ENCODE measurements around the gene TCAP. TPM values are rescaled to one million over a fixed set of nuclear protein-coding genes. Genes with fewer than 3 reads are reported as not detected.

Gene TCAP
- polyA plus RNA-seq, 1 of the 3 experiments (the other 2 are of a cell fraction), result 0.43 TPM

GRCh38 chr17:39677072-39677471 lies 11.9 kb downstream of the TCAP start:
- H4K20me1 ChIP-seq (ENCODE audit: insufficient read depth), result no peaks in the 10 kb centered on the region
- no peak overlapping the region for H3K4me3 ChIP-seq (ENCODE audit: low read depth in 2 of 2, low read length in 1 of 2)
- no peaks in the 10 kb centered on the region for H3K79me2 ChIP-seq (ENCODE audit: insufficient read depth)
- no peaks in the 10 kb centered on the region for H3F3A ChIP-seq (replicated peaks; ENCODE audit: insufficient read depth)
- H3K9me3 ChIP-seq, result no peaks in the 10 kb centered on the region
- WGBS (ENCODE audit: low lambda C conversion rate), result 82% methylated on average over 6 of the region's 8 CpGs
- DNase-seq, result no peak
- no peak overlapping the region for H3K9ac ChIP-seq
- no peak for TF ChIP-seq CTCF (IDR thresholded peaks at IDR 0.05)
- TF ChIP-seq NRF1 (IDR thresholded peaks at IDR 0.05; ENCODE audit: low read depth, low read length), result no peak
- no peak for TF ChIP-seq REST (IDR thresholded peaks at IDR 0.05; ENCODE audit: low read depth, low read length)
- no peak for TF ChIP-seq NFIC (IDR thresholded peaks at IDR 0.05; ENCODE audit: borderline replicate concordance)
- no peak for TF ChIP-seq ZBTB33 (IDR thresholded peaks at IDR 0.05; ENCODE audit: borderline replicate concordance, low read depth)
- TF ChIP-seq PBX3 (IDR thresholded peaks at IDR 0.05), result no peak
- ChIA-PET CTCF (interaction anchor here (0.8 to 15.8 kb wide), 4 partner anchors 11 to 54 kb away, joined by 3 to 279 read pairs (median 77); partner anchors contain the start of gene PPP1R1B), POLR2A (no interaction called here)
- H3K27ac ChIP-seq (ENCODE audit: low read depth in 2 of 2, low read length in 1 of 2), result no peak overlapping the region
- H3K9me2 ChIP-seq, result no peaks in the 10 kb centered on the region
- H3K4me2 ChIP-seq, result no peak overlapping the region
- H3K36me3 ChIP-seq (replicated peaks in 1 of 2; ENCODE audit: control insufficient read depth in 1 of 2, insufficient read depth in 2 of 2, low read length in 1 of 2), result no peaks in the 10 kb centered on the region
- no peak overlapping the region for H2AFZ ChIP-seq (ENCODE audit: low read depth)
- H3K4me1 ChIP-seq (ENCODE audit: control insufficient read depth in 1 of 2, insufficient read depth in 2 of 2, low read depth in 1 of 2, low read length in 1 of 2), result no peaks in the 10 kb centered on the region
- H3K27me3 ChIP-seq (ENCODE audit: insufficient read depth), result no peaks in the 10 kb centered on the region

Data from SK-N-SH (cell line).